Neuronal stem cell (in vitro differentiated cells): ENCODE results near the gene SDF2L1.

Experiments
- DNase-seq: peaks from one replicate; pipeline ENCODE4 v3.0.0-alpha.2; 2013; ENCODE audit warnings: low spot score
- H2AFZ ChIP-seq: one replicate; pipeline ENCODE4 v1.6.1; 2013; ENCODE audit warnings: mild to moderate bottlenecking, low read length, inconsistent platforms
- H2AK5ac ChIP-seq: 2 replicates; pipeline ENCODE4 v1.6.1; 2013; ENCODE audit warnings: low read depth, mild to moderate bottlenecking, inconsistent platforms, low read length, moderate library complexity, mixed read lengths
- H2BK120ac ChIP-seq: 2 replicates; pipeline ENCODE4 v1.6.1; 2013; ENCODE audit warnings: low read depth, mild to moderate bottlenecking, inconsistent platforms, low read length, moderate library complexity, mixed read lengths
- H2BK12ac ChIP-seq: one replicate; pipeline ENCODE4 v1.6.1; 2013; ENCODE audit warnings: low read length, inconsistent platforms
- H2BK15ac ChIP-seq: 2 replicates; pipeline ENCODE4 v1.6.1; 2013; ENCODE audit warnings: mild to moderate bottlenecking, low read length, inconsistent platforms, mixed read lengths
- H2BK5ac ChIP-seq: one replicate; pipeline ENCODE4 v1.6.1; 2013; ENCODE audit warnings: inconsistent platforms, mild to moderate bottlenecking, low read length, moderate library complexity
- H3K14ac ChIP-seq: one replicate; pipeline ENCODE4 v1.6.1; 2013; ENCODE audit warnings: low read length, inconsistent platforms
- H3K18ac ChIP-seq: 2 replicates; pipeline ENCODE4 v1.6.1; 2013; ENCODE audit warnings: low read length, inconsistent platforms
- H3K23ac ChIP-seq: 2 replicates; pipeline ENCODE4 v1.6.1; 2013; ENCODE audit warnings: low read depth, mild to moderate bottlenecking, mixed read lengths, low read length, inconsistent platforms; ENCODE audit not compliant: poor library complexity
- H3K27ac ChIP-seq: replicated peaks from 3 replicates; pipeline ENCODE4 v1.5.1; 2013; ENCODE audit warnings: low read length, inconsistent platforms
- H3K27me3 ChIP-seq, 3 experiments: 2 replicates each; pipeline ENCODE4 v1.6.1; 2013; ENCODE audit warnings: low read length in 3 of 3, mild to moderate bottlenecking in 2 of 3, inconsistent platforms in 1 of 3, low read depth in 1 of 3, mixed read lengths in 1 of 3, moderate library complexity in 1 of 3; ENCODE audit not compliant: control insufficient read depth in 3 of 3, insufficient read depth in 3 of 3
- H3K36me3 ChIP-seq, 2 donors: replicated peaks in 1 of 2; 2 replicates each; pipeline ENCODE4 v1.6.1; 2013; ENCODE audit warnings: low read length in 2 of 2; ENCODE audit not compliant: control insufficient read depth in 2 of 2, insufficient read depth in 2 of 2
- H3K4ac ChIP-seq: 2 replicates; pipeline ENCODE4 v1.6.1; 2013; ENCODE audit warnings: inconsistent platforms, mild to moderate bottlenecking, low read length, moderate library complexity
- H3K4me1 ChIP-seq, 2 donors: 1 replicate in 1 of 2; 2 replicates in 1 of 2; pipeline ENCODE4 v1.6.1; 2013; ENCODE audit warnings: low read length in 2 of 2, low read depth in 1 of 2; ENCODE audit not compliant: control insufficient read depth in 2 of 2, insufficient read depth in 1 of 2
- H3K4me2 ChIP-seq: one replicate; pipeline ENCODE4 v1.6.1; 2013; ENCODE audit warnings: mild to moderate bottlenecking, low read length, inconsistent platforms; ENCODE audit not compliant: insufficient read depth, poor library complexity, severe bottlenecking
- H3K4me3 ChIP-seq, 2 donors: 2 replicates each; pipeline ENCODE4 v1.5.1; 2013; ENCODE audit warnings: low read length in 2 of 2, mild to moderate bottlenecking in 2 of 2, inconsistent platforms in 1 of 2, moderate library complexity in 1 of 2
- H3K79me1 ChIP-seq: one replicate; pipeline ENCODE4 v1.6.1; 2013; ENCODE audit warnings: low read depth, mild to moderate bottlenecking, inconsistent platforms, low read length, moderate library complexity
- H3K9ac ChIP-seq: one replicate; pipeline ENCODE4 v1.6.1; 2013; ENCODE audit warnings: mild to moderate bottlenecking, low read depth, low read length, inconsistent platforms; ENCODE audit not compliant: poor library complexity
- H3K9me3 ChIP-seq, 2 donors: replicated peaks in 1 of 2; 2 replicates each; pipeline versions ENCODE3 to v1.6.1; 2013; ENCODE audit warnings: low read length in 2 of 2, mild to moderate bottlenecking in 2 of 2, inconsistent platforms in 1 of 2, low read depth in 1 of 2, mixed read lengths in 1 of 2, moderate library complexity in 1 of 2; ENCODE audit not compliant: control insufficient read depth in 2 of 2, insufficient read depth in 1 of 2
- H4K8ac ChIP-seq: one replicate; pipeline ENCODE4 v1.6.1; 2013; ENCODE audit warnings: low read depth, mild to moderate bottlenecking, inconsistent platforms, low read length, moderate library complexity
- H4K91ac ChIP-seq: one replicate; pipeline ENCODE4 v1.6.1; 2013; ENCODE audit warnings: low read length, low read depth, mild to moderate bottlenecking, inconsistent platforms; ENCODE audit not compliant: poor library complexity
- WGBS, 2 donors: extraction: QIAGEN DNeasy Blood & Tissue Kit; methylation state at CpG; one replicate each; pipeline ENCODE4 v1.1.7; 2013; ENCODE audit warnings: missing lambda C conversion rate in 2 of 2, mixed read lengths in 1 of 2; ENCODE audit not compliant: insufficient read length in 2 of 2, insufficient replicate concordance in 1 of 2; ENCODE audit errors: extremely low coverage in 2 of 2; 5-methylcytosine and 5-hydroxymethylcytosine counted together

The SDF2L1 gene

DNA sequence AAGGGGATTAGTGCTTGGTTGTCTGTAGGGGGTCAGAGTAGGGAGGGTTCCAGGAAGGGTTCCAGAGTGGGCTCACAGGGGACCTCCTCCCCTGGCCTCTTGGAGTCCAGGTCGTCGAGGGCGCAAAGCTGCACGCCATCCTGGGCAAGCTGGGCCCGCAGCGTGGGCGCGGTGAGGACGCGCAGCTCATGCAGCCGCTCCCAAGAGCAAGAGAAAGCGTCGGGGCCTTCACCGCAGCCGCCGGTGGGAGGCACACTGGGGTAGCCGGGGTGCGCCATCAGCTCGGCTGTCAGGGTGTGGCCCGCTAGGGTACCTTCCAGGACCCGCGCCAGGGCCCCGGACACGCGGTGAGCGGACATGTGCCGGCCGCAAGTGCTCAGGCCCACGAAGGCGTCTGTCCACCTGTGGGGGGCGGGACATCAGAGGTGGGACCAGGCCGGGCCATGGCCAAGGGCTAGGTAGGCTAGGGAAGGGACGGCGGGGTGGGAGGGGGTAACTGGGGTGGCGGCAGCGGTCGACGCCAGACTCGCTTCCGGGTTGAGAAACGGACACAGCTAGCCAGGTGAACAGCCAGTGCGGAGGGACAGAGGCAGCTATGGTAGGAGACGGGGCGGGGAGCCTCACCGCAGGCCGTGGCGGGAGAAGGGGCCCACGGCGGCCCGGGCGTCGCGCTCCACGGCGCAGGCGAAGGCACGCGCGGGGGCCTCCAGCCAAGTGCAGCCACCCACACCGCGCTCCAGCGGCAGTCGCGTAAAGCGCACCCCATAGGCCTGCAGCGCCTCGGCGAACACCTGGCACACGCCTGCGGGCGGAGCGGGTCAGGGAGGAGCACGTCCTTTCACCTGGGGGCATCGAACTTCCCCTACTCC is 13.5 kb upstream of the SDF2L1 start:
- Histone ChIP-seq H3K4me3 (peak overlapping the region; percentile 92 to 100), H3K79me1 (peaks cover 16% of the 10 kb centered on the region), H2AK5ac (peak overlapping the region; percentile 94), H3K9ac (peak overlapping the region; percentile 70), H3K36me3 (peaks cover 13 to 38% of the 10 kb centered on the region in 2 donors), H4K8ac (peak overlapping the region; percentile 65), H3K4me1 (peaks cover 7 to 8% of the 10 kb centered on the region in 2 donors), H3K14ac (peak overlapping the region; percentile 71), H3K9me3 (peaks cover 0 to 5% of the 10 kb centered on the region in 2 donors), H3K27me3 (no peaks in the 10 kb centered on the region), H2BK5ac (peak overlapping the region; percentile 63), H2BK120ac (no peak overlapping the region), H3K4ac (peak overlapping the region; percentile 89), H2AFZ (peak overlapping the region; percentile 96), H3K18ac (peak overlapping the region; percentile 90), H3K4me2 (peak overlapping the region; percentile 98), H2BK12ac (peak overlapping the region; percentile 84), H3K23ac (peak overlapping the region; percentile 100), H3K27ac (no peak overlapping the region), H2BK15ac (peak overlapping the region; percentile 49), H4K91ac (no peak overlapping the region)
- no peak for DNase-seq
- WGBS, 2 donors, result no CpG with 5 or more reads among the region's 74 CpGs

DNA sequence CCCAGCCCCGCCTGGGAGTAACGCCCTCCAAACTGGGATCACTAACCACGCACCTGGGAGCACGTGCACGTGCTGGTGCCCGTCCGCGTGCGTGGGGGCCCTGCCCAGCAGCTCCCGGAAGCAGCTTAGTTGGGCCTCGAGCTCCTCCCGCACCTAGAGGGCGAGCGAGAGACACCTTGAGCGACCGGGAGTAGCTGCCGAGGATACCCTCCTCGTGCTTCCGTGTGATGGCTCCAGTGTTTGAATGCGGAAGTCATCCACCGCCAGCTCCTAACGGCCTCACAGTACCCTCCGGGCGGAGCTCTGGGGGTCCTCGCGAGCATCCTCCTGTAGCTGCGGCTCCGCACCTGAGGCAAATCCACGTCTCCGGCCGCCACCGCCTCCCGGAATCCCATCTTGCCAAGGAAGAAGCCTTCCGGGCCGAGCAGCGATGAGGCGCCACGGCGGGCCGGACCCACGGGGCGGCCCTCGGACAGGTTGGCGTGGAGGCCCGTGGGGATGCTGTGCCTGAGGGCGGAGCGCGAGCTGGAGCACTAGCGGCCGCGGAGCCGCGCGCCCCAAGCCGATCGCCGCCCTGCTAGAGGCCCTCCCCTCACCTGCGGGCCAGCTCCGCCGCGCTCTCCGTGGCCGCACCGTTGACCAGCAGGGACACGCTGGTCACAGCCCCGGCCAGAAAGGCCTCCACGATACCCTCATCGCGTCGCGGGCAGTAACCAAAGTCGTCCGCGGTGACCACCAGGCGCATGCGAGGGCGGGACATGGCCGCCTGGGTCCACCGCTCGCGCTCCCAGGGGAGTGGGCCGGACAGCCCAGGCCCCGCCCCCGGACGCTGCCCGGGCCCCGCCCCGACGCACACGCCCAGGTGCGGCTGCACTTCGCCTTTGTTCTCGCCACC is 12.6 kb upstream of the SDF2L1 start, which contains the start of gene YDJC:
TSS of gene YDJC (minus strand) at position 768 of the 895 bp plus-strand sequence. CDS start at position 760, 8 bp downstream.
- Histone ChIP-seq H3K4me2 (peak within 1 kb of the TSS; percentile 98), H3K27me3 (no peaks in the 10 kb centered on the region), H2AFZ (peak within 1 kb of the TSS; percentile 96), H3K4me1 (peaks cover 7 to 8% of the 10 kb centered on the region in 2 donors), H3K9ac (peak within 1 kb of the TSS; percentile 99), H3K4me3 (peak within 1 kb of the TSS; percentile 92 to 100), H2BK12ac (peak within 1 kb of the TSS; percentile 84), H4K91ac (no peak within 1 kb of the TSS), H3K4ac (peak within 1 kb of the TSS; percentile 89), H3K23ac (peak within 1 kb of the TSS; percentile 100), H3K9me3 (peaks cover 0 to 5% of the 10 kb centered on the region in 2 donors), H3K18ac (peak within 1 kb of the TSS; percentile 99), H3K79me1 (peaks cover 14% of the 10 kb centered on the region), H3K14ac (peak within 1 kb of the TSS; percentile 99), H3K36me3 (peaks cover 11 to 30% of the 10 kb centered on the region in 2 donors), H3K27ac (peak within 1 kb of the TSS; percentile 61), H2BK15ac (peak within 1 kb of the TSS; percentile 94), H2BK120ac (no peak within 1 kb of the TSS), H2AK5ac (peak within 1 kb of the TSS; percentile 94), H2BK5ac (peak within 1 kb of the TSS; percentile 94), H4K8ac (peak within 1 kb of the TSS; percentile 82)
- no CpG with 5 or more reads among the region's 93 CpGs for WGBS, 2 donors
- peak; percentile 89 for DNase-seq

DNA sequence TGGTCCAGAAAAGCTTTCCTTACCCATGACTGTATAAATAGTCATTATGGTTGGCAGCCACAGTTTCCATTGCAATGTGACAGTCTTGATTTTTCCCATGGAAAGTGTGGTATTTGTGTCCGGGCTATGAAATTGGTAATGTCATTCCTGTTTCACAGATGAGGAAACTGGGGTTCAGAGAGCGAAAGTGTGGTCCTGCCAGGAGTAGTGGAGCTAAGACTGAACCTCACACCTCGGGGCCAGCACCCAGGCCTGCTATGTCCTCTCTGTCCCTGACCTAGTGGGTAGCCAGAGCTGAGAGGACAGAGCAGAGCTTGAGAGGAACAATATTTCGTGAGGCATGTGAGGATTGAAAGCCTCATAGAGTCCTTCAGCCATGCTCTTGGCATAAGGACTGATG is 11.1 kb upstream of the SDF2L1 start:
- H3K27ac ChIP-seq, result no peak overlapping the region
- DNase-seq, result no peak
- H2BK15ac ChIP-seq, result no peak overlapping the region
- no peak overlapping the region for H2AFZ ChIP-seq
- no peak overlapping the region for H3K4ac ChIP-seq
- H2BK120ac ChIP-seq, result no peak overlapping the region
- peaks cover 7 to 8% of the 10 kb centered on the region in 2 donors for H3K4me1 ChIP-seq
- H4K8ac ChIP-seq, result no peak overlapping the region
- H4K91ac ChIP-seq, result no peak overlapping the region
- H2BK5ac ChIP-seq, result no peak overlapping the region
- H3K9me3 ChIP-seq, result peaks cover 0 to 5% of the 10 kb centered on the region in 2 donors
- no peak overlapping the region for H3K4me2 ChIP-seq
- H2AK5ac ChIP-seq, result no peak overlapping the region
- no peak overlapping the region for H3K18ac ChIP-seq
- no CpG with 5 or more reads among the region's 4 CpGs for WGBS, 2 donors
- H3K27me3 ChIP-seq, result peaks cover 0 to 2% (median 0%) of the 10 kb centered on the region in 3 experiments
- H3K4me3 ChIP-seq, result no peak overlapping the region
- H3K14ac ChIP-seq, result no peak overlapping the region
- H3K23ac ChIP-seq, result no peak overlapping the region
- peaks cover 14% of the 10 kb centered on the region for H3K79me1 ChIP-seq
- H3K9ac ChIP-seq, result no peak overlapping the region
- H3K36me3 ChIP-seq, result peaks cover 6 to 20% of the 10 kb centered on the region in 2 donors
- H2BK12ac ChIP-seq, result no peak overlapping the region
